Liver (tissue), 9 donors: ENCODE results near the gene HNRNPM. TPM values are rescaled to one million over a fixed set of nuclear protein-coding genes. Genes with fewer than 3 reads are reported as not detected.
"Not testable (repeated sequence)": the region's sequence is repeated elsewhere in the genome, so short reads cannot be mapped to it uniquely, and the experiment has no call there.

ENCODE experiments used
- DNase-seq: peaks from one replicate; pipeline ENCODE4 v3.0.0-alpha.2; 2017; ENCODE audit warnings: low spot score
- H3K27ac ChIP-seq, 2 donors: one replicate each; pipeline ENCODE4 v1.7.0; 2013; ENCODE audit warnings: inconsistent platforms in 2 of 2, low read length in 2 of 2, control low read depth in 1 of 2, low read depth in 1 of 2, mild to moderate bottlenecking in 1 of 2
- H3K27me3 ChIP-seq, 4 donors: one replicate each; pipeline versions ENCODE4 v1.6.1 to v1.7.0; 2013; ENCODE audit warnings: low read length in 3 of 4, inconsistent platforms in 1 of 4, mild to moderate bottlenecking in 1 of 4, moderate library complexity in 1 of 4; ENCODE audit not compliant: control insufficient read depth in 4 of 4, insufficient read depth in 4 of 4
- H3K36me3 ChIP-seq, 4 donors: one replicate each; pipeline versions ENCODE4 v1.6.1 to v1.7.0; 2013; ENCODE audit warnings: low read length in 3 of 4, mild to moderate bottlenecking in 3 of 4, low read depth in 1 of 4, moderate library complexity in 1 of 4; ENCODE audit not compliant: control insufficient read depth in 4 of 4, insufficient read depth in 3 of 4
- H3K4me1 ChIP-seq, 4 donors: one replicate each; pipeline versions ENCODE4 v1.6.1 to v1.7.0; 2013; ENCODE audit warnings: low read length in 3 of 4, mild to moderate bottlenecking in 3 of 4, moderate library complexity in 1 of 4; ENCODE audit not compliant: control insufficient read depth in 4 of 4, insufficient read depth in 4 of 4
- H3K4me3 ChIP-seq, 3 donors: one replicate each; pipeline versions ENCODE4 v1.6.1 to v1.7.0; 2013; ENCODE audit warnings: low read length in 3 of 3, control low read depth in 1 of 3, low read depth in 1 of 3, mild to moderate bottlenecking in 1 of 3
- H3K9ac ChIP-seq, 2 donors: one replicate each; pipeline ENCODE4 v1.7.0; 2013; ENCODE audit warnings: low read length in 2 of 2, mild to moderate bottlenecking in 2 of 2, moderate library complexity in 2 of 2, control low read depth in 1 of 2, low read depth in 1 of 2
- H3K9me3 ChIP-seq, 4 donors: one replicate each; pipeline versions ENCODE4 v1.6.1 to v1.7.0; 2013; ENCODE audit warnings: low read length in 3 of 4; ENCODE audit not compliant: control insufficient read depth in 4 of 4
- ATF3 ChIP-seq: IDR thresholded peaks from 2 replicates; pipeline ENCODE4 v1.6.1; 2016; ENCODE audit warnings: antibody characterized with exemption
- CTCF ChIP-seq: fragments of 150-350 bp; IDR thresholded peaks from 2 replicates; pipeline ENCODE4 v1.5.1; 2017; ENCODE audit warnings: improper control_type of control experiment, low read depth, low read length; ENCODE audit not compliant: missing input control
- EGR1 ChIP-seq, 2 donors: IDR thresholded peaks; 2 replicates each; pipeline ENCODE4 v1.6.1; 2016 to 2018; ENCODE audit warnings: antibody characterized with exemption in 2 of 2, low read depth in 2 of 2
- FOXA1 ChIP-seq: IDR thresholded peaks from 2 replicates; pipeline ENCODE4 v1.6.1; 2016; ENCODE audit warnings: antibody characterized with exemption
- FOXA2 ChIP-seq: IDR thresholded peaks from 2 replicates; pipeline ENCODE4 v1.6.1; 2016; ENCODE audit warnings: antibody characterized with exemption
- GABPA ChIP-seq, 2 donors: IDR thresholded peaks in 1 of 2; conservative IDR thresholded peaks in 1 of 2; 2 replicates each; pipeline ENCODE4 v1.6.1; 2016; ENCODE audit warnings: antibody characterized with exemption in 2 of 2, mild to moderate bottlenecking in 1 of 2, moderate library complexity in 1 of 2
- HNF4A ChIP-seq, 2 donors: conservative IDR thresholded peaks; 2 replicates each; pipeline ENCODE4 v1.6.1; 2016; ENCODE audit warnings: antibody characterized with exemption in 2 of 2, mild to moderate bottlenecking in 2 of 2
- MAX ChIP-seq: IDR thresholded peaks from 2 replicates; pipeline ENCODE4 v1.6.1; 2016; ENCODE audit warnings: antibody characterized with exemption
- NR2F2 ChIP-seq: IDR thresholded peaks from 2 replicates; pipeline ENCODE4 v1.6.1; 2016; ENCODE audit warnings: antibody characterized with exemption
- RAD21 ChIP-seq, 2 donors: IDR thresholded peaks; 2 replicates each; pipeline ENCODE4 v1.6.1; 2016; ENCODE audit warnings: antibody characterized with exemption in 2 of 2, mild to moderate bottlenecking in 2 of 2
- REST ChIP-seq: IDR thresholded peaks from 2 replicates; pipeline ENCODE4 v1.6.1; 2016; ENCODE audit warnings: antibody characterized with exemption, mild to moderate bottlenecking
- RXRA ChIP-seq, 2 donors: IDR thresholded peaks; 2 replicates each; pipeline ENCODE4 v1.6.1; 2017 to 2018; ENCODE audit warnings: antibody characterized with exemption in 2 of 2, mild to moderate bottlenecking in 1 of 2
- SP1 ChIP-seq: IDR thresholded peaks from 2 replicates; pipeline ENCODE4 v1.6.1; 2018; ENCODE audit warnings: antibody characterized with exemption, mild to moderate bottlenecking
- TAF1 ChIP-seq: conservative IDR thresholded peaks from 2 replicates; pipeline ENCODE4 v1.6.1; 2016; ENCODE audit warnings: antibody characterized with exemption, mild to moderate bottlenecking
- YY1 ChIP-seq: IDR thresholded peaks from 2 replicates; pipeline ENCODE4 v1.6.1; 2016; ENCODE audit warnings: antibody characterized with exemption, mild to moderate bottlenecking
- ZBTB33 ChIP-seq: IDR thresholded peaks from 2 replicates; pipeline ENCODE4 v1.6.1; 2016; ENCODE audit warnings: antibody characterized with exemption
- WGBS: extraction: QIAGEN DNeasy Blood & Tissue Kit; methylation state at CpG from one replicate; pipeline ENCODE4 v1.1.7; 2013; 5-methylcytosine and 5-hydroxymethylcytosine counted together
- polyA plus RNA-seq, 2 donors: library from polyadenylated mRNA; stranded (reverse) in 1 of 2; unstranded in 1 of 2; fragments of 200-250 nt in 1 of 2; fragments of >200 nt in 1 of 2; fragmentation: Nextera tagmentation in 1 of 2; extraction: Ambion mirVana in 1 of 2; gene quantifications; one replicate each; pipeline versions ENCODE4 v1.2.1 to v1.2.3, GENCODE V29; 2013 to 2015
- total RNA-seq, 2 donors: library from RNA; depleted of rRNA; stranded (reverse); fragments of >200 nt; gene quantifications; one replicate each; pipeline ENCODE4 v1.2.3, GENCODE V29; 2014
- donor health status: healthy.
- donor health status: healthy.
- donor health status: healthy.
- donor health status: healthy.
- donor health status: healthy.

Gene HNRNPM
- total and polyA plus RNA-seq, 4 donors = 39.4 to 86.9 (median 70.7) TPM

- H3K9me3 ChIP-seq = no peaks in the 10 kb centered on the region
- peaks cover 0 to 2% (median 0%) of the 10 kb centered on the region in 4 donors for H3K36me3 ChIP-seq
- H3K27ac ChIP-seq = peak within 1 kb of the TSS; percentile 99
- H3K9ac ChIP-seq = peak within 1 kb of the TSS; percentile 56 to 78
- TF ChIP-seq SP1 (peak; percentile 34), FOXA1 (no peak), ATF3 (no peak), TAF1 (peak; percentile 85), EGR1 (IDR thresholded peaks at IDR 0.05; ENCODE audit: low read depth in 2 of 2) (no peak), ZBTB33 (peak; percentile 98), GABPA (IDR thresholded peaks at IDR 0.05 in 1 of 2, conservative IDR thresholded peaks at IDR 0.05 in 1 of 2) (peak in 1 of 2 donors; percentile 83), FOXA2 (no peak), HNF4A (conservative IDR thresholded peaks at IDR 0.05) (no peak), MAX (no peak), YY1 (peak; percentile 89), CTCF (no peak), REST (peak; percentile 82), NR2F2 (no peak), RAD21 (IDR thresholded peaks at IDR 0.05) (no peak), RXRA (IDR thresholded peaks at IDR 0.05) (peak; percentile 28 to 40)
- H3K27me3 ChIP-seq = no peaks in the 10 kb centered on the region
- DNase-seq = peak; percentile 99
- WGBS = 2% methylated on average over 70 of the region's 70 CpGs
- peaks cover 6 to 22% (median 17%) of the 10 kb centered on the region in 4 donors for H3K4me1 ChIP-seq
- H3K4me3 ChIP-seq = peak within 1 kb of the TSS; percentile 74 to 93 (median 76)
These were observed 69.1 kb downstream of the HNRNPM start, which contains the start of gene ZNF414 for GRCh38 chr19:8513687-8514504. Gene ZNF414 (minus strand): TSS chr19:8514167. CDS start chr19:8514046, 121 bp downstream.

GRCh38 chr19:8514505-8515009, 69.8 kb downstream of the HNRNPM start:
- peaks cover 6 to 22% (median 17%) of the 10 kb centered on the region in 4 donors for H3K4me1 ChIP-seq

More at GRCh38 chr19:8514505-8515009, 69.8 kb downstream of the HNRNPM start:
- 68% methylated on average over 21 of the region's 21 CpGs for WGBS
- not testable (repeated sequence) for H3K27me3 ChIP-seq, H3K9me3 ChIP-seq, DNase-seq, H3K36me3 ChIP-seq
- Histone ChIP-seq H3K9ac (peak overlapping the region in 1 of 2 donors; percentile 76), H3K4me3 (peak overlapping the region; percentile 69 to 93 (median 76)), H3K27ac (peak overlapping the region; percentile 99)
